Measurements from ENCODE around the gene NUF2. TPM values are rescaled to one million over a fixed set of nuclear protein-coding genes. Genes with fewer than 3 reads are reported as not detected.

Gene NUF2
- total RNA-seq, 1 donor from 2014 or later, result 0.89 TPM

DNA sequence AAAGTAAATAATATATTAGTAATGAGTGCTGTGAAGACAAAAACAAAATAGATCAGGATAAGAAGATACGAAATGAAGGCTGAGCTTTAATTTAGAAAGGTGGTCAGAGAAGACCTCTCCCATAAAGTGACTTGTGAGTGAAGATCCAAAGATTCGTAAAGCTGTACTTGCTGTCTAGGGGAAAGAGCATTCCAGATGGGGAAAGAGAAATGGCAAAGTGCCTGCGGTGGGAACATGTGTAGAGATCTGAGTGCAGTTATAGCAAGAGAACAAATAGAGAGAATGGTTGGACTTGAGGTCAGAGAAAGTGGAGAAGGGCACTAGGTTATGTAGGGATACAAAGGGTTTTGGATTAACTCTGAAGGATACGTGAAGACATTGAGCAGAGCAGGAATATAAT is 60.6 kb downstream of the NUF2 start:
- DNase-seq (ENCODE audit: missing footprints) (no peak), ATAC-seq (no peak)
- intact Hi-C loops (cut with DNase I), result no loop called here

GRCh38 chr1:163387146-163387545 is 65.4 kb downstream of the NUF2 start:
- ATAC-seq (no peak), DNase-seq (ENCODE audit: missing footprints) (no peak)
- intact Hi-C loops (cut with DNase I), result no loop called here

DNA sequence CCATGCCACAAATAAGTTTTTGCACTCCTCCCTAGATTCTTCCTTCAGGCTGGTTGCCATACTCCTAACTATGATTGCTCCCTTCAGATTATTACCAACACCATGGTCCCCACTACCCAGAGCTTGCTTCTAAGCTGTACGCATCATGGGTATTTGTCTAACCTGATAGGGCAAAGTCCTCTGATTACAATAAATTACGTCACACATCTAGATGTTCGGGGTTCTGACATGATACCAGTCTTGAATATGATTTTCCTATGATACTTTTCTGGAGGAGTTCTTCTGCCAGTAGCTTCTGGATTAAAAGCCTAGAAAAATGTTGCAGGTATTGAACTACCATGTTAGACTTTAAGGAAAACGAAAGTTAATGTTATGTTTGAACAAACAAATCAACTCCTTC is 67.2 kb downstream of the NUF2 start:
- DNase-seq (ENCODE audit: missing footprints) (no peak), ATAC-seq (no peak)
- intact Hi-C loops (cut with DNase I), result no loop called here

GRCh38 chr1:163395790-163396189 is 74.0 kb downstream of the NUF2 start:
- DNase-seq (ENCODE audit: missing footprints), result no peak
- intact Hi-C loops (cut with DNase I), result no loop called here
- no peak for ATAC-seq

DNA sequence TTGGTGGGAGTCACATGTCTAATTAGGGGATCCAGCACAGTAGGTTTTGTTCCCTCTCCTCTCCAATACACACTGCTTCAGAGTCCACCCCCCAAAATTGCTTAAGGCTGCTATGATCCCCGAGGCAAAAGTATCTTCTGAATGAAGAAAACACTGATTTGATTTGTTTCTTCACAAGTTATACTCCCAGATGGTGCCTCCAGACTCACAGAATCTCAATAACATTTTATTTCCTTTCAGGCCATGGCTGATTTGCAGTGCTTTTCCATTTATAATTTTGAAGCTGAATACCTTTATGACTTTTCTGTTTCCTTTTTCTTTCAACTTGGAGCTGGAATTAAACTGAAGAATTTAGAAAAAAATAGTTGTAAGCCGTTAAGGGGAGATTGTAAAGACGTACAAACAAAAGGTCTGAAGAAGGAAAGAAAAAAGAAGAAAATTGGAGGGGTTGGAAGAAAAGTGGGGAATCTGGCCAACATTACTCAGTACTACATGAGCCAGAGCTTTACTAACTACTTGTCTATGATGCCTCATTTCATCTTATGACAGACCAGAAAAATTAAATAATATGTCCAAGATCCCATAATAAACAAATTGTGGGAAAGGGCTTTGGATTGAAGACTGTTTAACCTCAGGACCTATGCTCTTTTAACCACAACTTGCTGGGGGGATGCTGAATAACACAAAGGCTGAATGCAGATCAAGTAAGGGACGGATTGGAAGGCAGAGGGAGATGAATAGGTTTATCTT is 75.9 kb downstream of the NUF2 start:
- intact Hi-C loops (cut with DNase I), result no loop called here
- ATAC-seq (no peak), DNase-seq (ENCODE audit: missing footprints) (no peak)

DNA sequence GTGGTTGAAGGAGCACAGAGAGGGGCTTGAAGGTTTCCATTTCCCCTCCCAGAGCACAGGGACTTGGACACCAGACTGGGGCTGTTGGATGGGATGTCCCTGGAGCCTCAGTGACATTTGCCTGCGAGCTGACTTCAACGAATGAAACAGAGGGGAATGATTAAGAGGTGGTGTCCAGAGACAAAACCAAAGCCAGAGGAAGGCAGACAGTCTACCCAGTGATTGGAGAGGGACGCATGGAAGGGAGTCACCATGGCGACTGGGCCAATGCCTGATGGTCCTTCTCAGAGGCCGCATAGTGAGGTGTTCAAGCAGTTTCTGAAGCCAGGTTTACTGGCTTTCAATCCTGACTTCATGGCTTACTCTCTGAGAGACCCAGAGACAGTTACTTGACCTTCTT is 77.2 kb downstream of the NUF2 start:
- no peak for DNase-seq (ENCODE audit: missing footprints)
- no peak for ATAC-seq
- intact Hi-C loops (cut with DNase I), result no loop called here

DNA sequence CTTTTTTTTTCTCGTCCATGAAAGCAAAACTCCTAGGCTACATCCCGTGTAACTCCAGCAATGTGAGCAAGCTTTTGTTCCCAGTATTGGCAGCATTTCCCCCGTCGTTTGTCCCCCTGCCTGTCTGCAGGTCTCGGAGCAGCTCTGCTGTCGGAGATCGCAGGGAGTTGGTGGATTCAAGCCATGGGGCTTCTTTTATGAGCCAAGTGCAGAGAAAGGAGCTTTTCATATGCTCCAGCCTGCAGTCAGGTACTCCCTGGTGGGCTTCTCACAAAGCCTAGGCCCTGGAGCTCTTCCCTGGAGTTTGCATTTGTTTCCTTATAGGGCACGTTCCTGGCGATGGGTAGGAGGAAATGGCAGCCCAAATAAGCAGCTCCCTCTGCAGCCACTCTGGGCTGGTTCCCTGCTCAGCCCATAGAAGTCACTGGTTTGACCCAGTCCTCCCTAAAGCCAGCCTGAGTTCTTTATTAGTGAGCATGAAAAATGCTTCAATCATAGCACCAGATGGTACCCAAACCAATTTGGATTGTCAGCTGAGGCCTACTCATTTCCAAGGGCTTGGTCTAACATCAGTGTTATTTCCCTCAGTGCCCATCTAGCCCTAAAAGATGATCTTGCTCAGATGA is 78.3 kb downstream of the NUF2 start:
- intact Hi-C loops (cut with DNase I), result no loop called here
- no peak for DNase-seq (ENCODE audit: missing footprints)
- no peak for ATAC-seq

- no peak for ATAC-seq
- DNase-seq (ENCODE audit: missing footprints), result no peak
- intact Hi-C loops (cut with DNase I), result no loop called here
Measured at GRCh38 chr1:163401211-163401610, 79.5 kb downstream of the NUF2 start.

Other genes starting within 250 kb of the NUF2 start
- gene RGS5, start 119.0 kb upstream of the NUF2 start, total RNA-seq, result 246 TPM

All from Right ventricle myocardium inferior (tissue), 1 donor.